Ishikawa (cell line): ENCODE measurements around the gene AGPS.

Experiments
- CEBPB ChIP-seq: IDR thresholded peaks from 2 replicates; pipeline ENCODE4 v1.6.1; 2012
- EGR1 ChIP-seq: IDR thresholded peaks from 2 replicates; pipeline ENCODE4 v1.6.1; 2012
- EP300 ChIP-seq: IDR thresholded peaks from 2 replicates; pipeline ENCODE4 v1.6.1; 2012; ENCODE audit warnings: borderline replicate concordance
- USF1 ChIP-seq: IDR thresholded peaks from 2 replicates; pipeline ENCODE4 v1.6.1; 2012

GRCh38 chr2:177531706-177532105 is 139.1 kb downstream of the AGPS start:
- TF ChIP-seq CEBPB: no peak
- TF ChIP-seq USF1: no peak
- TF ChIP-seq EP300: no peak
- TF ChIP-seq EGR1: no peak
